Smooth muscle cell (in vitro differentiated cells): ENCODE measurements around the gene MRPL10. TPM values are rescaled to one million over a fixed set of nuclear protein-coding genes. Genes with fewer than 3 reads are reported as not detected.

ENCODE experiments used
- DNase-seq: peaks from one replicate; lab custom pipeline; 2025; ENCODE audit not compliant: unreplicated experiment; lab: John Stamatoyannopoulos, UW
- H2AFZ ChIP-seq: fragments of 200-600 bp; sonication (generic); 2 replicates; pipeline ENCODE4 v1.6.0; 2016; ENCODE audit warnings: antibody characterized with exemption, low read depth, mild to moderate bottlenecking
- H3F3A ChIP-seq: fragments of 200-600 bp; sonication (generic); 2 replicates; pipeline ENCODE4 v1.6.0; 2017; ENCODE audit warnings: antibody characterized with exemption, low read depth
- H3K27ac ChIP-seq: fragments of 200-600 bp; sonication (generic); 2 replicates; pipeline ENCODE4 v1.5.1; 2016; ENCODE audit warnings: low read depth, mild to moderate bottlenecking
- H3K27me3 ChIP-seq: fragments of 200-600 bp; sonication (generic); 2 replicates; pipeline ENCODE4 v1.6.1; 2016; ENCODE audit warnings: low read depth, mild to moderate bottlenecking
- H3K36me3 ChIP-seq: fragments of 200-600 bp; sonication (generic); 2 replicates; pipeline ENCODE4 v1.5.1; 2016; ENCODE audit warnings: low read depth
- H3K4me1 ChIP-seq: fragments of 200-600 bp; sonication (generic); 2 replicates; pipeline ENCODE4 v1.5.1; 2016; ENCODE audit warnings: low read depth
- H3K4me2 ChIP-seq: fragments of 200-600 bp; sonication (generic); 2 replicates; pipeline ENCODE4 v1.6.0; 2016; ENCODE audit warnings: mild to moderate bottlenecking
- H3K4me3 ChIP-seq: fragments of 200-600 bp; sonication (generic); 2 replicates; pipeline ENCODE4 v1.5.1; 2016; ENCODE audit warnings: mild to moderate bottlenecking
- H3K79me2 ChIP-seq: fragments of 200-600 bp; sonication (generic); 2 replicates; pipeline ENCODE4 v1.6.0; 2016; ENCODE audit warnings: low read depth, mild to moderate bottlenecking
- H3K9ac ChIP-seq: fragments of 200-600 bp; sonication (generic); 2 replicates; pipeline ENCODE4 v1.6.0; 2016; ENCODE audit warnings: low read depth
- H3K9me3 ChIP-seq: fragments of 200-600 bp; sonication (generic); replicated peaks from 2 replicates; pipeline ENCODE4 v1.5.1; 2016; ENCODE audit warnings: low read depth
- H4K20me1 ChIP-seq: fragments of 200-600 bp; sonication (generic); 2 replicates; pipeline ENCODE4 v1.6.0; 2016; ENCODE audit warnings: low read depth
- WGBS: methylation state at CpG from one replicate; pipeline ENCODE4 v1.1.7; 2016; ENCODE audit warnings: low lambda C conversion rate; 5-methylcytosine and 5-hydroxymethylcytosine counted together
- polyA plus RNA-seq: library from polyadenylated mRNA; unstranded; fragments of >200 nt; fragmentation: Nextera tagmentation; extraction: Ambion mirVana; gene quantifications from 2 replicates; pipeline ENCODE4 v1.2.1, GENCODE V29; 2016
- total RNA-seq: library from RNA; depleted of rRNA; stranded (reverse); fragments of >200 nt; gene quantifications from 2 replicates; pipeline ENCODE4 v1.2.3, GENCODE V29; 2014
- TF ChIP-seq, protein P1 (sequence below): fragments of 200-600 bp; sonication (generic); IDR thresholded peaks from 2 replicates; pipeline ENCODE4 v1.5.1; 2017; ENCODE audit warnings: borderline replicate concordance, mild to moderate bottlenecking, antibody characterized with exemption; ENCODE audit not compliant: insufficient read depth, poor library complexity, severe bottlenecking

The MRPL10 gene
- total and polyA plus RNA-seq, 2 experiments from 2014 or later = 24.0 to 36.6 TPM

DNA sequence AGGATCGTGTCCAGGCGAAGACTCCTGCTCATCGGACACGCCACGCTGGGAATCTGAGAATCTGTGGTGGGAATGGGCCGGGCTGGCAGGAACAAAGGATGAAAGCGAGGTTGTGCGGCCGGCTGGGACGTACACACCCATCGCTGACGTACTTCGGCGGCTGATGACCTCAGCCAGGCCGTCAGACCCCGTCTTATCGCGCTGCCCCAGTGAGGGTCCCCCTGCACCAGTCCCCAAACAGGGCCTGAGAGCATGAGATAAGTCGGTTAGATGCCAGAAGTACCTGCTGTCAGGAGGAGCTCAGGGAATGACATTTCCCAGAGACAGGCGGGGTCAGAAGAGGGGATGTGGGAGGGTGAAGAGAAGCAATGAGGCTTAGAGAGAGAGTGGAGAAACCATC is 35.6 kb upstream of the MRPL10 start:
- H3K4me1 ChIP-seq = peaks cover 8% of the 10 kb centered on the region
- no peaks in the 10 kb centered on the region for H3K79me2 ChIP-seq
- no peak overlapping the region for H2AFZ ChIP-seq

DNA sequence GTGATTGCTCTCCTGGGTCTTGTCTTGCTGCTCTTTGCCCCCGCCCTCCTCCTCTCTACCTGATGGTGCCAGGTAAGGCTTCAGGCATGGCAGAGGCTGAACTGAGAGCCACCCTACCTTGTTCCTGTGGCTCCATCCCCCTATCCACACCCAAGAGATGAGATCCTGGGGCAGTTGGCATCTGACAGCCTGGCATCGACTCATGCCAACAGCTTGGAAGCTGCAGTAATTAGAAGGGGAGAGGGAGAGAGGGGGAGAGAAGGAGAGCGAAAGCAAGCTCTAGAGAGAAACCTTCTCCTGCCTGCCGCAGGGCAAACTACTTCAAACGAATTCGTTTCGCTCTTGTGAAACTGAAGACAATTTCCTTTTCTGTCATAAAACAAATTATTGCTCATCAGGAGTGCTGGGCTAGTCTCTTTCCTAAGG is 33.5 kb upstream of the MRPL10 start:
- DNase-seq = no peak
- no peak overlapping the region for H3K27ac ChIP-seq
- TF ChIP-seq, protein P1, sequence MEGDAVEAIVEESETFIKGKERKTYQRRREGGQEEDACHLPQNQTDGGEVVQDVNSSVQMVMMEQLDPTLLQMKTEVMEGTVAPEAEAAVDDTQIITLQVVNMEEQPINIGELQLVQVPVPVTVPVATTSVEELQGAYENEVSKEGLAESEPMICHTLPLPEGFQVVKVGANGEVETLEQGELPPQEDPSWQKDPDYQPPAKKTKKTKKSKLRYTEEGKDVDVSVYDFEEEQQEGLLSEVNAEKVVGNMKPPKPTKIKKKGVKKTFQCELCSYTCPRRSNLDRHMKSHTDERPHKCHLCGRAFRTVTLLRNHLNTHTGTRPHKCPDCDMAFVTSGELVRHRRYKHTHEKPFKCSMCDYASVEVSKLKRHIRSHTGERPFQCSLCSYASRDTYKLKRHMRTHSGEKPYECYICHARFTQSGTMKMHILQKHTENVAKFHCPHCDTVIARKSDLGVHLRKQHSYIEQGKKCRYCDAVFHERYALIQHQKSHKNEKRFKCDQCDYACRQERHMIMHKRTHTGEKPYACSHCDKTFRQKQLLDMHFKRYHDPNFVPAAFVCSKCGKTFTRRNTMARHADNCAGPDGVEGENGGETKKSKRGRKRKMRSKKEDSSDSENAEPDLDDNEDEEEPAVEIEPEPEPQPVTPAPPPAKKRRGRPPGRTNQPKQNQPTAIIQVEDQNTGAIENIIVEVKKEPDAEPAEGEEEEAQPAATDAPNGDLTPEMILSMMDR = no peak
- no peaks in the 10 kb centered on the region for H3K9me3 ChIP-seq
- no peaks in the 10 kb centered on the region for H3F3A ChIP-seq
- H3K36me3 ChIP-seq = no peaks in the 10 kb centered on the region
- no peak overlapping the region for H3K4me3 ChIP-seq
- no peak overlapping the region for H3K9ac ChIP-seq
- WGBS = 79% methylated on average over 7 of the region's 7 CpGs
- H4K20me1 ChIP-seq = no peaks in the 10 kb centered on the region
- H3K27me3 ChIP-seq = no peaks in the 10 kb centered on the region
- peaks cover 1% of the 10 kb centered on the region for H3K4me1 ChIP-seq
- no peak overlapping the region for H3K4me2 ChIP-seq
- H2AFZ ChIP-seq = no peak overlapping the region
- H3K79me2 ChIP-seq = no peaks in the 10 kb centered on the region

More for the DNA sequence above, 35.6 kb upstream of the MRPL10 start:
- H3K4me2 ChIP-seq = no peak overlapping the region
- H4K20me1 ChIP-seq = no peaks in the 10 kb centered on the region
- 60% methylated on average over 20 of the region's 20 CpGs for WGBS
- no peaks in the 10 kb centered on the region for H3K27me3 ChIP-seq
- no peak for DNase-seq
- H3K36me3 ChIP-seq = no peaks in the 10 kb centered on the region
- H3K27ac ChIP-seq = no peak overlapping the region
- H3K9me3 ChIP-seq = no peaks in the 10 kb centered on the region
- H3K9ac ChIP-seq = no peak overlapping the region
- TF ChIP-seq, protein P1 = no peak
- H3K4me3 ChIP-seq = no peak overlapping the region
- H3F3A ChIP-seq = peaks cover 6% of the 10 kb centered on the region

DNA sequence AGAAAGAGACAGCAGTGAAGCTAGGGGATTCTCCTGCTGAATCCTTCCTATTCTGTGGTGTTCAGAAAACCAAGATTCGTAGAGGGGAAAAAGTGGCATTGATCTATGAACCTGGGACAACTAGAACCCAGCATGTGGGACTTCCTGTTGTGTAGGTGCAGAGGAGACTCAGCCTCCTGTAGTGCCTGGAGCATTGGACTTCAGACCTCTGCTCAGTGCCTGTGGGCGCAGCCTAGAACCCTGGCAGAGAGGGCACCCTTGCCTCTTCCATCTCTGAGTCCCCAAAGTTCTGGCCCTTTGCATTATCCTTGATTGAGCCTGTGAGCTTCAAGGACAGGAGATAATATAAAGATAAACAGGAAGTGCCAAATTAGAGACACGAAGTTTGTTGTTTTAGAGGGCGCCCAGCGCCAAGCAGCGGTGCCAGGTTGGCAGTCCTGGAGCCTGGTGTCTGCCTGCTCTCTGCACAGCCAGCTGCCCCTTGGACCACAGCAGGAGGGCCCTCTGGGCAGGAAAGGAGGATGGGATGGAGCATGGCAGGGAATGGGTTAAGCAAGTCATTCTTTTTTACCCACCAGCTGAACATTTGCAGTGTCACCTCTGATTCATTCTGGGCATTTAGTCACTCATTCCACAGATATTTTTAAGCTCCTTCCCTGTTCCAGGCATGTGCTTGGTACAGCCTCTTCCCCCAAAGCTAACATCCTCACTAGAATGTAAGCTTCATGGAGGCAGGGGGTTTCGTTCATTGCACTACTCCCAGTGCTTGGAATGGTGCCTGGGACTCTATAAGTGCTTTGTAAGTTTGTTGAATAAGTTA is 31.5 kb upstream of the MRPL10 start:
- 74% methylated on average over 7 of the region's 7 CpGs for WGBS
- Histone ChIP-seq H3K36me3 (no peaks in the 10 kb centered on the region), H3K27ac (peak overlapping the region; percentile 77), H2AFZ (peak overlapping the region; percentile 72), H3K9ac (peak overlapping the region; percentile 36), H3F3A (no peaks in the 10 kb centered on the region), H3K4me1 (no peaks in the 10 kb centered on the region), H3K9me3 (no peaks in the 10 kb centered on the region), H4K20me1 (no peaks in the 10 kb centered on the region), H3K27me3 (no peaks in the 10 kb centered on the region), H3K4me2 (peak overlapping the region; percentile 61), H3K79me2 (no peaks in the 10 kb centered on the region), H3K4me3 (no peak overlapping the region)
- TF ChIP-seq, protein P1 = no peak
- DNase-seq = no peak

DNA sequence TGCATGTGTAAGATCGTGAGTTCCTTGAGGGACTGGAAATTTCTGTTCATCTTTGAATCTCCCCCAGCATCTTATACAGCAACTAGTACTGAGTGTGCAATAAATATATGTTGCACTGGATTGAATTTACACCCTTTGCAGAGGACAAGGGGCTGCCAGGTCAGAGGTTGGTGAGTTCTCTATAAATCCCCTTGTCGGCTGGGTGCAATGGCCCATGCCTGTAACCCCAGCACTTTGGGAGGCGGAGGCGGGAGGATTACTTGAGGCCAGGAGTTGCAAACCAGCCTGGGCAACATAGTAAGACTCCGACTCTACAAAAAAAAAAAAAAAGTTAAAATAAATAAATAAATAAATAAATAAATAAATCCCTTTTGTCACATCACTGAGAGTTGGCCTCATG is 29.0 kb upstream of the MRPL10 start:
- DNase-seq = no peak
- no peak overlapping the region for H3K4me3 ChIP-seq
- no peaks in the 10 kb centered on the region for H3K79me2 ChIP-seq
- no peaks in the 10 kb centered on the region for H4K20me1 ChIP-seq
- no peaks in the 10 kb centered on the region for H3K27me3 ChIP-seq
- no peaks in the 10 kb centered on the region for H3K4me1 ChIP-seq
- no peak overlapping the region for H2AFZ ChIP-seq
- no peak overlapping the region for H3K27ac ChIP-seq
- no peaks in the 10 kb centered on the region for H3K9me3 ChIP-seq
- H3F3A ChIP-seq = no peaks in the 10 kb centered on the region
- 95% methylated on average over 5 of the region's 5 CpGs for WGBS
- no peak overlapping the region for H3K4me2 ChIP-seq
- H3K9ac ChIP-seq = no peak overlapping the region
- TF ChIP-seq, protein P1 = no peak
- no peaks in the 10 kb centered on the region for H3K36me3 ChIP-seq
